ENCODE data around the gene TIMM8B.

The TIMM8B gene

GRCh38 chr11:112086422-112087191 is at the start of gene TIMM8B, which contains the start of gene SDHD:
Gene TIMM8B, minus strand, starts transcription at chr11:112086756. Its CDS starts 33 bp downstream, at chr11:112086723.
Gene SDHD, plus strand, starts transcription at chr11:112086873. Its CDS starts 35 bp downstream, at chr11:112086908.
- peak; percentile 95 for DNase-seq (ENCODE audit: low read depth, low spot score)
- in situ Hi-C loops (cut with HindIII; ENCODE audit: low sequenced_read_pairs) = no loop called here
- TF ChIP-seq, protein P1, sequence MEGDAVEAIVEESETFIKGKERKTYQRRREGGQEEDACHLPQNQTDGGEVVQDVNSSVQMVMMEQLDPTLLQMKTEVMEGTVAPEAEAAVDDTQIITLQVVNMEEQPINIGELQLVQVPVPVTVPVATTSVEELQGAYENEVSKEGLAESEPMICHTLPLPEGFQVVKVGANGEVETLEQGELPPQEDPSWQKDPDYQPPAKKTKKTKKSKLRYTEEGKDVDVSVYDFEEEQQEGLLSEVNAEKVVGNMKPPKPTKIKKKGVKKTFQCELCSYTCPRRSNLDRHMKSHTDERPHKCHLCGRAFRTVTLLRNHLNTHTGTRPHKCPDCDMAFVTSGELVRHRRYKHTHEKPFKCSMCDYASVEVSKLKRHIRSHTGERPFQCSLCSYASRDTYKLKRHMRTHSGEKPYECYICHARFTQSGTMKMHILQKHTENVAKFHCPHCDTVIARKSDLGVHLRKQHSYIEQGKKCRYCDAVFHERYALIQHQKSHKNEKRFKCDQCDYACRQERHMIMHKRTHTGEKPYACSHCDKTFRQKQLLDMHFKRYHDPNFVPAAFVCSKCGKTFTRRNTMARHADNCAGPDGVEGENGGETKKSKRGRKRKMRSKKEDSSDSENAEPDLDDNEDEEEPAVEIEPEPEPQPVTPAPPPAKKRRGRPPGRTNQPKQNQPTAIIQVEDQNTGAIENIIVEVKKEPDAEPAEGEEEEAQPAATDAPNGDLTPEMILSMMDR (IDR thresholded peaks at IDR 0.05; ENCODE audit: low read depth, low read length) = peak; percentile 43
- H3K4me3 ChIP-seq (ENCODE audit: low read depth, low read length) = peak within 1 kb of the TSS; percentile 99

- in situ Hi-C loops (cut with HindIII; ENCODE audit: low sequenced_read_pairs) = no loop called here
- DNase-seq (ENCODE audit: low read depth, low spot score) = no peak
- TF ChIP-seq, protein P1 (IDR thresholded peaks at IDR 0.05; ENCODE audit: low read depth, low read length) = no peak
- no peak overlapping the region for H3K4me3 ChIP-seq (ENCODE audit: low read depth, low read length)
Observed at GRCh38 chr11:112134473-112134872, 47.9 kb upstream of the TIMM8B start.

DNA sequence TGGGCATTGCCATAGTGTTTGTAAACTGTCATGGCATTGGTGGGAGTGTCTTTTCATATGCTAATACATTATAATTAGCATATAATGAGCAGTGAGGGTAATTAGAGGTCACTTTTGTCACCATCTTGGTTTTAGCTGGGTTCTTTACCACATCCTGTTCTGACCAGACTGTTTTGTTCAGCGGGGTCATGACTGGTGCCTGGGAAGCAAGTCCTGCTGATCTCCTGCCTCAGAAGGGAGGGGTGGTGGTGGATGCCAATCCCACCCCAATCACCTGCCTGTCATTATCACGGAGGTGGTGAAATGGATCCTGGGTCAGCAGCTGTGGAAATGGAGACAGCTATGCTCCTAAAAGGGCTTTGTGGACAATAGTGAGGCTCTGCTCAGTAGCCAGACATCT is 46.2 kb upstream of the TIMM8B start:
- no peak for DNase-seq (ENCODE audit: low read depth, low spot score)
- no peak overlapping the region for H3K4me3 ChIP-seq (ENCODE audit: low read depth, low read length)
- in situ Hi-C loops (cut with HindIII; ENCODE audit: low sequenced_read_pairs) = no loop called here
- TF ChIP-seq, protein P1 (IDR thresholded peaks at IDR 0.05; ENCODE audit: low read depth, low read length) = no peak

GRCh38 chr11:112129656-112130055 is 43.1 kb upstream of the TIMM8B start:
- in situ Hi-C loops (cut with HindIII; ENCODE audit: low sequenced_read_pairs) = no loop called here
- TF ChIP-seq, protein P1 (IDR thresholded peaks at IDR 0.05; ENCODE audit: low read depth, low read length) = no peak
- DNase-seq (ENCODE audit: low read depth, low spot score) = no peak
- no peak overlapping the region for H3K4me3 ChIP-seq (ENCODE audit: low read depth, low read length)

GRCh38 chr11:112128483-112129121 is 42.0 kb upstream of the TIMM8B start:
- TF ChIP-seq, protein P1 (IDR thresholded peaks at IDR 0.05; ENCODE audit: low read depth, low read length) = no peak
- H3K4me3 ChIP-seq (ENCODE audit: low read depth, low read length) = no peak overlapping the region
- peak; percentile 75 for DNase-seq (ENCODE audit: low read depth, low spot score)
- in situ Hi-C loops (cut with HindIII; ENCODE audit: low sequenced_read_pairs) = no loop called here

GRCh38 chr11:112127056-112127455 is 40.5 kb upstream of the TIMM8B start:
- TF ChIP-seq, protein P1 (IDR thresholded peaks at IDR 0.05; ENCODE audit: low read depth, low read length) = no peak
- DNase-seq (ENCODE audit: low read depth, low spot score) = no peak
- no peak overlapping the region for H3K4me3 ChIP-seq (ENCODE audit: low read depth, low read length)
- in situ Hi-C loops (cut with HindIII; ENCODE audit: low sequenced_read_pairs) = no loop called here

Measured in astrocyte of the spinal cord (primary cell).